NCI-H1105 (cell line): ENCODE data around the gene RFNG.

Source experiments
- DNase-seq: peaks from one replicate; lab custom pipeline; 2025; lab: John Stamatoyannopoulos, UW

Gene RFNG

GRCh38 chr17:82089723-82090548, 38.3 kb upstream of the RFNG start:
- no peak for DNase-seq

GRCh38 chr17:82088838-82089722, 37.5 kb upstream of the RFNG start:
- no peak for DNase-seq

- DNase-seq = no peak
These were observed 36.6 kb upstream of the RFNG start for GRCh38 chr17:82087961-82088837.

- no peak for DNase-seq
These were observed 35.6 kb upstream of the RFNG start for GRCh38 chr17:82086941-82087906.

GRCh38 chr17:82085931-82086764, 34.5 kb upstream of the RFNG start:
- no peak for DNase-seq

GRCh38 chr17:82085031-82085861, 33.6 kb upstream of the RFNG start:
- no peak for DNase-seq

GRCh38 chr17:82084373-82085030, 32.9 kb upstream of the RFNG start:
- DNase-seq = no peak

- DNase-seq = no peak
These were observed 32.1 kb upstream of the RFNG start for GRCh38 chr17:82083533-82084359.

GRCh38 chr17:82083009-82083408, 31.4 kb upstream of the RFNG start:
- no peak for DNase-seq

GRCh38 chr17:82082456-82082855, 30.8 kb upstream of the RFNG start:
- DNase-seq = no peak

GRCh38 chr17:82081966-82082365, 30.4 kb upstream of the RFNG start:
- DNase-seq = no peak

- no peak for DNase-seq
These were observed 29.9 kb upstream of the RFNG start for GRCh38 chr17:82081546-82081945.

GRCh38 chr17:82080789-82081464, 29.3 kb upstream of the RFNG start:
- no peak for DNase-seq

GRCh38 chr17:82080048-82080788, 28.6 kb upstream of the RFNG start:
- DNase-seq = no peak

- no peak for DNase-seq
These were observed 27.5 kb upstream of the RFNG start for GRCh38 chr17:82079001-82079677.

GRCh38 chr17:82078433-82078832, 26.8 kb upstream of the RFNG start:
- no peak for DNase-seq
